ENCODE data around the gene CMTM3.

DNA sequence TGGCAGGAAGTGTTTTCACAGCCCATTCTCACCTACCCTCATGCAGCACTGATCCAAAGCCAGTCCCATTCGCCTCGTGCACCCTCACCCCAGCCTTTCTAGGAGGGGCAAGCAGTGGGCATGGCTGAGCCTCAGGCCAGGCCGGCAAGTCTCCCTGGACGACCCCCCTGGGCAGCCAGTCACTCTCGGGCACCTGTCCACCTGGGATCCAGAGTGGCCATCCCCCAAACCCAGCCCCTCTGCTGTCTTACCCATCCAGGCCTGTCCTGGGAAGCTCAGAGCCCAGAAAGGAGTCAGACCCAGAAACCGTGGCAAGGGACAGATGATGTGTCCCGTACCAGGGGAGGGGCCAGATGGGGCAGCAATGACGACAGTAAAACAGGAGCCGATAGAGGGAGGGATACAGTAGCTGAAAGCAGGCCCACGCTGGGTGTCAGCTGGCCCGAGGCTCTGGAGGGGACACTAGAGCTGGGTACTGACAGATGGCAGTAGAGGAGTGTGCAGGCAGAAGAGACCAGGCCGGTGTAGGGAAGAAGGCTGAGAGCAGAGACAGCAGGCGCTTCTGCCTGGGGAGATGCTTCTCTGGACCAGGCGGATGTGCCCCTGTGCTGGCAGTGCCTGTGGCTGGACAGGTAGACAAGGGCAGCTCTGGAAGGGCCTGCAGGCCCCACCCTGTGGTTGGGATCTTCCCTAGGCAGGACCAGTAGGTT is 5.8 kb downstream of the CMTM3 start:
- TF ChIP-seq POLR2A (IDR thresholded peaks at IDR 0.05): no peak
- no peak for TF ChIP-seq CTCF (IDR thresholded peaks at IDR 0.05)
- no peak for TF ChIP-seq EP300 (IDR thresholded peaks at IDR 0.05)
- no peak for TF ChIP-seq POLR2AphosphoS5 (IDR thresholded peaks at IDR 0.05)
